Muscle of leg (tissue), 11 donors: ENCODE results near the gene SDK1. TPM values are rescaled to one million over a fixed set of nuclear protein-coding genes. Genes with fewer than 3 reads are reported as not detected.

ENCODE experiments used
- DNase-seq: peaks from one replicate; pipeline ENCODE4 v3.0.0; 2013
- H3K27ac ChIP-seq: one replicate; pipeline ENCODE4 v1.5.1; 2013; ENCODE audit warnings: mild to moderate bottlenecking, low read length, control low read depth
- H3K27me3 ChIP-seq: one replicate; pipeline ENCODE4 v1.6.1; 2013; ENCODE audit warnings: low read length; ENCODE audit not compliant: control insufficient read depth, insufficient read depth
- H3K36me3 ChIP-seq: one replicate; pipeline ENCODE4 v1.6.1; 2013; ENCODE audit warnings: low read length; ENCODE audit not compliant: control insufficient read depth, insufficient read depth
- H3K4me1 ChIP-seq: one replicate; pipeline ENCODE4 v1.6.1; 2013; ENCODE audit warnings: low read length; ENCODE audit not compliant: control insufficient read depth, insufficient read depth
- H3K4me3 ChIP-seq: one replicate; pipeline ENCODE4 v1.5.1; 2013; ENCODE audit warnings: low read length, control low read depth
- H3K9me3 ChIP-seq: replicated peaks from 2 replicates; pipeline ENCODE4 v1.6.1; 2013; ENCODE audit warnings: low read depth, low read length; ENCODE audit not compliant: control insufficient read depth
- WGBS: methylation state at CpG from one replicate; pipeline ENCODE4 v1.1.5; 2013; ENCODE audit warnings: missing lambda C conversion rate; ENCODE audit not compliant: insufficient coverage; 5-methylcytosine and 5-hydroxymethylcytosine counted together
- polyA plus RNA-seq, 8 donors: library from polyadenylated mRNA; unstranded; fragments of 120-200 nt; gene quantifications; one replicate each; pipeline versions ENCODE4 v1.2.1 to v1.2.3, GENCODE V29; 2013; ENCODE audit warnings: inconsistent platforms in 1 of 8, low replicate concordance in 1 of 8; ENCODE audit not compliant: insufficient read length in 8 of 8, insufficient read depth in 1 of 8
- total RNA-seq: library from RNA; stranded (reverse); fragments of 120-200 nt; gene quantifications from one replicate; pipeline ENCODE4 v1.2.4, GENCODE V29; 2013

The SDK1 gene
- total and polyA plus RNA-seq, 9 donors, result 2.3 to 6.4 (median 3.6) TPM

DNA sequence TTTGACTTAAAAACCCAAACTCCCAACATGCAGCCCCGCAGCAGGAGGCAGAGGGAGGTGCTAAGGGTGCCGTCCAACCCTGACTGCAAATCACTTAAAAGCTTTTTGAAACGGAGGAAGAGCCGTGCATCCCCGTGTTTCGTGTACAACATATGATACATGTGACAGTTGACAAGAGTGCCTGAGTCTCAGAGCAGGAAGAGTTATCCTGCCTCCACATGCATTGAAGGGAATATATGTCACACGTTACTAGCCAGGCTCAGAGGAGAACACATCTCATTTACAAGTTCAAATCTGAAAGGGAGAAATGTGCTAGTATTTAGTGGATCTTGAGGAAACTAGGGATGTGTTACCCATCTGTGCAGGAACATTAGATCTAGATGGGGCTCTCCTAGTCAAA is 69.9 kb downstream of the SDK1 start:
- H3K4me1 ChIP-seq, result no peaks in the 10 kb centered on the region
- H3K27me3 ChIP-seq, result no peaks in the 10 kb centered on the region
- no peak overlapping the region for H3K27ac ChIP-seq
- no peaks in the 10 kb centered on the region for H3K9me3 ChIP-seq
- WGBS, result 95% methylated on average over 4 of the region's 7 CpGs
- DNase-seq, result no peak
- H3K4me3 ChIP-seq, result no peak overlapping the region
- no peaks in the 10 kb centered on the region for H3K36me3 ChIP-seq

DNA sequence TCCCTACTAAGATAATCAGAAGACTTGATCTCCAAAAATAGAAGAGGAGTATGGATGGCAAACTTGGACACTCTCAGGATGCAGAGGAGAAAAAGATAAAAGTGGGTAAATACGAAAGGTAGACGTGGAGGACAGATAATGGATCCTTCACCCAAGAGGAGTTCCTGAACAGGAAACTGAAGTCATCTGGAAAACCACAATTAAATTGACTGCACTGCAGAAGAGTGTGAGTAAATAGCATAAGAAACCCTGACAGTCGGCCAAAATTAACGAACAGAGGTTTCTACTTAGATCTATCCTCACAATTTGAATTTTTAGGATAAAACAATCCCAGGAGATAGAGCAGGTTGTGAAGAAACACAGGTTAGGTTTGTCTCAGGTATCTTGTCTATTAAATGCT is 70.5 kb downstream of the SDK1 start:
- no peaks in the 10 kb centered on the region for H3K27me3 ChIP-seq
- H3K36me3 ChIP-seq, result no peaks in the 10 kb centered on the region
- 41% methylated on average over 2 of the region's 4 CpGs for WGBS
- no peak for DNase-seq
- no peaks in the 10 kb centered on the region for H3K4me1 ChIP-seq
- no peak overlapping the region for H3K27ac ChIP-seq
- H3K9me3 ChIP-seq, result no peaks in the 10 kb centered on the region
- H3K4me3 ChIP-seq, result no peak overlapping the region

DNA sequence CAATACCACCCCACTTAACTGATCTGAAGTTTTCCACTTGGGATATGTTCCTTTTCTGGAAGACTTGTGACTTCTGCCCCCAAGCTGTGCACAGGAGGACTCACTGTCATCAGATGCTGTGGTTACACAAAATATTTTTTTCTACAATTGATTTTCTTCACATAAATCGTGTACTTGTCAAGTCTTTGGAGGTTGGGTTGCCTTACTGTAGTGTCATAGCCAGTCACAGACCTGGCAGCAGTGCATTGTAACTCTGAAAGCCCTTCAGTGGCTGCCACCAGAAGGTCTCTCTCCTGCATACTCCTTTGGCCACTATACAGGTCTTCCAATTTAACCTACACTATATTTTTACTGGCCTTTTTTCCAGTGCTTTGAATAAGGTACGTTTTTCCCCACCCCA is 73.2 kb downstream of the SDK1 start:
- DNase-seq, result no peak
- Histone ChIP-seq H3K4me1 (no peaks in the 10 kb centered on the region), H3K4me3 (no peak overlapping the region), H3K27ac (no peak overlapping the region), H3K9me3 (no peaks in the 10 kb centered on the region), H3K27me3 (no peaks in the 10 kb centered on the region), H3K36me3 (no peaks in the 10 kb centered on the region)
- 72% methylated on average over 2 of the region's 2 CpGs for WGBS

DNA sequence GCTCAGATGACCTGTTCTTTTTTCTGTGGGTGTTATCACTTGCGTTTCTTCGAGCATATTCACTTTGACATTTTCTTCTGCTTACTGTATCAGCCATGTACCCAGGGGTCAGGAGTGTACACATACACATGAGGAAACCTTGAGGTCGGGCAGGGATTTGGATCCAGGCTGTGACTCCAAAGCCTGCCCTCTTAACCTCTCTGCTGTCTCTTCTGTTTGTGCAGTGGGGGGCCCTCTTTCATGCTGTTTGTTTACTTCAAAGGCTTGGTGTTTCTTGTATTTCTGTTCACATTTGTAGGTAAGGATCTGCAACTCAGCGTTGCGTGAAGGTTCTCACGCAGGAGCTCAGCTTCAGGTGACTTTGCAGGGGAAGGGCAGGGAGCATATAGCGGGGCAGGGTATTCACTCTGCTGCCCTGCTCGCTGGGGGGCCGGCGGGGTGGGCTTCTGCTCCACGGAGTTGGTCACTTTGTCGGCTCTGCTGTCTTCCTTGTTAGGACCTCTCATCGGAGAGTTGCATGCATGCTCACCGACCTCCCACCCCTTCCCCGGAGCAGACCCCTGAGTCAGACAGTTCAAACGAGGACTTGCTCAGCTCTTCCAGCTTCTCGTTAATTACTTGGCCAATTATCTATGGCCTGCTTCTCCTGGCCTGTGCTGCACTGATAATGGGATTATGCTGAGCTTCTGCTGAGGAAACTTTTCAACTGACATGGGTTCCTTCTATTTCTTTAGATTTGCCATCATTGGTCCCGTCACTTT is 77.5 kb downstream of the SDK1 start:
- 75% methylated on average over 13 of the region's 18 CpGs for WGBS
- no peaks in the 10 kb centered on the region for H3K4me1 ChIP-seq

DNA sequence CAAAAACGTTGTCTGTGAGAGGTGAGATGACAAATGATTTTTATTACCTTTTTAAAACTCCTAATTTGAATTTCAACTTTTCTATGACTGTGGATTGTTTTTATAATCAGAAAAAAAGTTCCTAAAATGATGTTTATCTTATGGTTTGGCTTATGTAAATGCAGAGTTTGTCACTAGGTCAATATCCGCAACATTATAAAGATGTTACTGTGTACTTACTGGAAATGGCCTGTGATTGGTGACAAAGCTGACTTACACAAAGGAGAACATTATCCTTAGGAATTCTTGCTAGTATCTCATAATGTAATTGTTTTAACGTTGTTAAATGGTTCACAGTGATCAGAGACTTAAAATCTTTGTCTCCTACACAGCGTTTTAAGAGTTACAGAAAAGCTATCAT is 79.0 kb downstream of the SDK1 start:
- DNase-seq, result no peak
- Histone ChIP-seq H3K36me3 (no peaks in the 10 kb centered on the region), H3K4me3 (no peak overlapping the region), H3K27ac (no peak overlapping the region), H3K27me3 (no peaks in the 10 kb centered on the region), H3K4me1 (no peaks in the 10 kb centered on the region), H3K9me3 (no peaks in the 10 kb centered on the region)
- no CpG with 5 or more reads among the region's 4 CpGs for WGBS

More for the DNA sequence above, 77.5 kb downstream of the SDK1 start:
- DNase-seq, result no peak
- Histone ChIP-seq H3K27me3 (no peaks in the 10 kb centered on the region), H3K27ac (no peak overlapping the region), H3K36me3 (no peaks in the 10 kb centered on the region), H3K9me3 (no peaks in the 10 kb centered on the region), H3K4me3 (no peak overlapping the region)

DNA sequence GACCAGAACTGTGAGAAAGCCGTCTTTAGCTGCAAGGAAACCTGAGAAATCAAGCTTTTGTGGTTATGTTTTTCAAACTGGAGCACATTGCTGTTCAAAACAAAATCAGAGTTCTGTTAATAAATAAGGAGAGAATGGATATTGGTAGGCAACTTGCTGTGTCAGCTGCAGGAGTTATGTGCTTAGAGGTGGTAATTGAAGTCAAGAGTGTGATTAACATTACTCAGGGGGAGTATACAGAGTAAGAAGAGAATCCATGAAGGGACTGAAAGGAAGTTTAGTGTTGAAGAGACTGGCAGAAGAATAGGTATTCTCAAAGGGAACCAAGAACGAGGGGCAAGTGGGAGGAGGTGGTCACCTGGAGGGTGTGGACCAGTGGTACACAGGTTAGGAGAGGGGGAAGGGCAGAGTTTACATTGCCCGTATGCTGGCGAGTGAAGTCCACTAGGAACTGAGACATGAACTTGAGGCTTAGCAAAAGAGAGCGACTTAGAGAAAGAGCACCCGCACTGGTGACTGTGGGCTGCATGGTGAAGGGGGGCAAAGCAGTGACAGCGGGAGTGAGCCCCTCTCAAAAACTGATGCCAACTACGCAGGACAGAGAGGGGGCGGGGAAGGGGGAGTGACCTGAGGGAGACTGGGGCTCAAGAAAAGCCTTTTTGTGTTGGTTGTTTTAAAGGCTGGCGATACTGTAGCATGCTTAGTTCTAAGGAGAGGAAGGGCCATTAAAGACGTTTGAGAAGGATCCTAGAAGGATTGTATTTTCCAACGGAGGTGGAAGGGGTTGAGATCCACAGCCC is 80.0 kb downstream of the SDK1 start:
- no peak overlapping the region for H3K27ac ChIP-seq
- H3K4me1 ChIP-seq, result no peaks in the 10 kb centered on the region
- DNase-seq, result no peak
- no peaks in the 10 kb centered on the region for H3K9me3 ChIP-seq
- H3K27me3 ChIP-seq, result no peaks in the 10 kb centered on the region
- no peak overlapping the region for H3K4me3 ChIP-seq
- 55% methylated on average over 12 of the region's 12 CpGs for WGBS
- H3K36me3 ChIP-seq, result no peaks in the 10 kb centered on the region

DNA sequence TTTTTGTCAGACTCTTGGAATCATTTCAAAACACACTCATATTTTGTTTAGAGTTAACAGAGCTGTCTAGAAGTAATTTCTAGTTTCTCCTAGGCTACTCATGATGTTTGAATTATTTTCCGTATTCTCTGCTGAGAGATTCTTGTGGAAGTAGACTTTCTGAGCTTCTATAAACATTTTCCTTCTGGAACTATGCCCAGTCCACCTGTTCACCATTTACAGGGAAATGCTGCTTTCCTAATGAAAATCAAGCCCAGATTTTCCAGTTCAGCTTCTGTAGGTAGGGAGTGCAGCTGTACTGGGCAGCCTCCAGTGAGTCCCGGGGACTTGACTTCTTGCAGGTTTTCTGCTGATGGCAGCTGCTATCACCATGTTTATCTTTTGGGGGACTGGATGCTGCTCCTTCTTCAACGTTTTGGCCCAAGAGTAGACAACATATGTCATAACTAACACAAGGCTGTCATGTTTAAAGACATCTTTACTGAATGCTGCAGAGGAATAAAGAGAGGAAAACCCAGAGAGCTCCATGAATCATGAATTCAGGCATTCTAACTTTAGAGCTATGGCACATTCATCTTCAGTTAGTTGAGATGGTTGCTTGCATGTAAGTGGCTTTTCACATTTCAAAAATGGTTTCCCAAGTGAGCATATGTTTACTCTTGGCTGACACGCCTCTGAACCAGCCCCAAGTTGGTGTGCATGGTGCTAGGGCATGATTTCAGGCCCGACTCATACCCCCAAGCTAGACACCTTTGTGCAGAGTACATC is 85.6 kb downstream of the SDK1 start:
- H3K27me3 ChIP-seq, result no peaks in the 10 kb centered on the region
- H3K36me3 ChIP-seq, result no peaks in the 10 kb centered on the region
- H3K4me3 ChIP-seq, result no peak overlapping the region
- H3K9me3 ChIP-seq, result no peaks in the 10 kb centered on the region
- no peak for DNase-seq
- 0% methylated on average over 1 of the region's 5 CpGs for WGBS
- H3K4me1 ChIP-seq, result no peaks in the 10 kb centered on the region
- no peak overlapping the region for H3K27ac ChIP-seq

DNA sequence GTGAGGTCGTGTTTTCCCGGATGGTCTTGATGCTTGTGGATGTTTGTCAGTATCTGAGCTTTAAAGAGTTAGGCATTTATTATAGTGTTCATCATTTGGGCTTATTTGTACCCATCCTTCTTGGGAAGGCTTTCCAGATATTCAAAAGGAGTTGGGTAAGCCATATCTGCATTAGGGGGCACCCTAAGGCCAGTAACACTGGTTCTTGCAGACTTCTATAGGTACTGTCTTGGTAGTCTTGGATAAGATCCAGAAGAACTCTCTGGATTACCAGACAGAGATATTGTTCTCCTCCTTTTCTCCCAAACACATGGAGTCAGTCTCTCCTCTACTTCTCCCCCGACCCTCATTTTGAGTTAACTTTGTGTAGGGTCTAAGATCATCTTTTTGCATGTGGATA is 92.8 kb downstream of the SDK1 start:
- no peak overlapping the region for H3K27ac ChIP-seq
- no peaks in the 10 kb centered on the region for H3K27me3 ChIP-seq
- DNase-seq, result no peak
- no peaks in the 10 kb centered on the region for H3K4me1 ChIP-seq
- no CpG with 5 or more reads among the region's 3 CpGs for WGBS
- no peaks in the 10 kb centered on the region for H3K36me3 ChIP-seq
- no peak overlapping the region for H3K4me3 ChIP-seq
- H3K9me3 ChIP-seq, result peaks cover 10% of the 10 kb centered on the region

DNA sequence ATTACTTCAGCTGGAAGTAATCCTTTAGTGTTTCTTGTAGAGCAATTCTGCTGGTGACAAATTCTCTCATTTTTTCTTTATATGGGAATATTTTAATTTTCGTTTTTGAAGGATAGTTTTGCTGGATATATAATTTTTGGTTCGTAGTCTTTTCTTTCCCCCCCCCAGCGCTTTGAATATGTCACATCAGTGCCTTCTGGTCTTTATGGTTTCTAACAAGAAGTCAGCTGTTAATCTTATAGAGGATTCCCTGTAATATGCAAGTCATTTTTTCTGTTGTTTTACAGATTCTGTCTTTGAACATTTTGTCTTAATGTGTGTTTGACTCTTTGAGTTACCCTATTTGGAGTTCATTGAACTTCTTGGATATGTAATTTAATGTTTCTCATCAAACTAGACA is 96.3 kb downstream of the SDK1 start:
- H3K27ac ChIP-seq, result no peak overlapping the region
- H3K9me3 ChIP-seq, result peaks cover 10% of the 10 kb centered on the region
- no CpG with 5 or more reads among the region's 3 CpGs for WGBS
- no peaks in the 10 kb centered on the region for H3K4me1 ChIP-seq
- H3K36me3 ChIP-seq, result no peaks in the 10 kb centered on the region
- H3K27me3 ChIP-seq, result no peaks in the 10 kb centered on the region
- no peak overlapping the region for H3K4me3 ChIP-seq
- no peak for DNase-seq

DNA sequence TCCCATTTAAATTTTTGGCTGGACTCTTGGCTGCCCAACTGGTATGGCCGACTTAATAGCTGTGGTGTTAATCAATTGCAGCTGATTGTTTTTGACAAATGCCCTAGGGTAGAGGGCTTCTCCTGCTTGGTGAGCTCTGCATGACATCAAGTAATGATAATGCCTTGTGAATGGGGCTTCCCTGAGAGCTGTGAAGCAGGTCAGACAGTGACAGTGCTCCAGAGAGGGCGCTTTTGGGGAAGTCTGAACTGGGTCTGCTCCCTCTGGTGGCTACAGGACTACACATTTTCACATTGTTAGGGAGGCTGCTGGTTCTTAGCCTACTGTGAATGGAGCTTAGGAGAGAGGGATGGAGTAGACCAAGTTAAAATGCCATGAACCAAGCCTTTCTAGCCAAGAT is 98.8 kb downstream of the SDK1 start:
- no peaks in the 10 kb centered on the region for H3K27me3 ChIP-seq
- peak; percentile 7 for DNase-seq
- no peaks in the 10 kb centered on the region for H3K36me3 ChIP-seq
- no peaks in the 10 kb centered on the region for H3K4me1 ChIP-seq
- no peak overlapping the region for H3K4me3 ChIP-seq
- no peak overlapping the region for H3K27ac ChIP-seq
- WGBS, result 56% methylated on average over 2 of the region's 2 CpGs
- peaks cover 10% of the 10 kb centered on the region for H3K9me3 ChIP-seq
